HG03108 (cell line): ENCODE data around the gene CISH.

ENCODE experiments used
- ATAC-seq: cut with Tn5 transposase; IDR thresholded peaks from one replicate; pipeline ENCODE4 v1.9.1; 2021; ENCODE audit warnings: moderate library complexity; ENCODE audit not compliant: unreplicated experiment

CISH gene

GRCh38 chr3:50637945-50638344, 26.4 kb upstream of the CISH start:
- ATAC-seq: no peak

- no peak for ATAC-seq
Measured at GRCh38 chr3:50637011-50637410, 25.4 kb upstream of the CISH start.

GRCh38 chr3:50635066-50635465, 23.5 kb upstream of the CISH start:
- ATAC-seq: no peak

DNA sequence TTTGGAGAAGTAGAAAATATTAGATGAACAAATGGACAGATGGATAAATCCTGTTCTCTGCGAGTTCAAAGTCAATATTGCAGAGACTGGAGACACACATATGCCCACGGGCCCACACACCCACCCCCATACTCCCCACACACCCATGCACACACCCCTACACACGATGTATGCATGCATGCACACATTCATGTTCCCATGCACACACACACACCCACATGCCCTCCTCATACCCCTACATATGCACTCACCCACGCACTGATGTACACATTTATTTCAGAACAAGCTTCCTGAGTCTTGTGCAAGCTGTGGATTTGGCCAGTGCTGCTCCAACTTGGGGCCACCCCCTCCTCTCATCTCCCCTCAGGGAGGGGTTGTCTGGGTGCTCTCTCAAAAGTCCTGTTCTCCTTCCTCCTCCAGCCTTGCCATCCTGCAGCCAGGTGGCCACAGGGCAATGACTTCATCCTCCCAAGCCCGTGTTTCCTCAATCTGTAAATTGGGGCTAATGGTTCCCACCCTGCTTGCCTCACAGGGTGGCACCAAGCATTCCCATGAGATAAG, 21.7 kb upstream of the CISH start:
- no peak for ATAC-seq

- ATAC-seq: no peak
Measured at GRCh38 chr3:50632450-50632849, 20.9 kb upstream of the CISH start.

DNA sequence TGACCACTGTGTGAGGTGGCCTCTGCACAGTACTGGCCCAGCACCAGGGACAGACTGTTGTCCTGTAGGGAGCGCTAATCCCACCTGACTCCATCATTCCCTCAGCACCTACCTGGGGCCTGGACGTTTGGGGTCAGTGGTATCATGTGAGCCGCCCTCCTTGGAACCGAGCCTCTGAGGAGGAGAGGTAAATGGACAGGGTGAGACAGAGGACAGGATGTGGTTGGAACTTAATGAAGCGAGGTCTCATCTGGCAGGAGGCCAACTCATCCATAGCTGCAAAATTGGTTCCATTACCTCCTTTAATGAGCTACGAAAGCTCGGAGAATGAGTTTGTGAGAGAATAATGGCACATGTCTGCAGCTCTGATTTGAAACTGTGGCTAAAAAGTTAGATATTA, 19.3 kb upstream of the CISH start:
- ATAC-seq: no peak

DNA sequence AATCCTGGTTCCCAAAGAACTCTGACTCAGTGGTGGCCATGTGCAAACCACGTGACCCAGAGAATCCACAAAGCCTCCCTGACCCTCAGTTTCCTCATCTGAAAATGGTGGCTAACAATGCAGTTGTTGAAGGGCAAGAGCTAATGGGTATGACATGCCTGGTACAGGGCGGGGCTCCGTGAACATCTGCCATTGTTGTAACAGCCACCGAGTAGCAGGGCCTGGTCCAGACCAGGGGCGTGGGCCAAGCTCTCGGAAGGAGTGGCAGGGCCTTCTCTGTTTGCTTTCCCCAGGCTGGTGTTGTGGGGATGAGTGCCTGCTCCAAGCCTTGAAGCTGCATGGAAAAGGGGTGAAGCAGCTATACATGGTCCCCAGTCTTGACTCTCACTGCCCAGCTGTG, 18.8 kb upstream of the CISH start:
- no peak for ATAC-seq

DNA sequence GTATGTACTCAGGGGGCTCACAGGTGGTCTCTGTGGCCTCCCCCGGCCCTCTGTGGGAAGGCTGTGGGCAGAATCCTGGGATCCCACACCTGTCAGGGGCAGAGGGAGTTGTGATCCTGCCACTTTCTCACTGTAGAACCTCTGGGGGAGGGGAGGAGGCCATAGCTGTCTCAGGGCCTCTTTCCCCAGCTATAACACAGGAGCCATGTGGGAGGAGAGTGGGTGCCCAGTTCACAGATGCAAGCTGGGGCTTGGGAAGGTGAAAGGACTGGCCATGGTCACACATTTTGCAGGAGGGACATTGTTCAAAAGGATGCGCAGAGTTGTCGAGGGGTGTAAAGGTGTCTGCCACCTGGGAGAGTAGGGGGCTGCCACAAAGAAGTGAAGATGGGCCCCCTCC, 17.0 kb upstream of the CISH start:
- ATAC-seq: no peak

GRCh38 chr3:50627407-50628051, 16.0 kb upstream of the CISH start:
- no peak for ATAC-seq

GRCh38 chr3:50626401-50626800, 14.8 kb upstream of the CISH start:
- no peak for ATAC-seq

- ATAC-seq: no peak
Measured at GRCh38 chr3:50625231-50626182, 13.9 kb upstream of the CISH start.

GRCh38 chr3:50624634-50625033, 13.1 kb upstream of the CISH start:
- ATAC-seq: no peak

DNA sequence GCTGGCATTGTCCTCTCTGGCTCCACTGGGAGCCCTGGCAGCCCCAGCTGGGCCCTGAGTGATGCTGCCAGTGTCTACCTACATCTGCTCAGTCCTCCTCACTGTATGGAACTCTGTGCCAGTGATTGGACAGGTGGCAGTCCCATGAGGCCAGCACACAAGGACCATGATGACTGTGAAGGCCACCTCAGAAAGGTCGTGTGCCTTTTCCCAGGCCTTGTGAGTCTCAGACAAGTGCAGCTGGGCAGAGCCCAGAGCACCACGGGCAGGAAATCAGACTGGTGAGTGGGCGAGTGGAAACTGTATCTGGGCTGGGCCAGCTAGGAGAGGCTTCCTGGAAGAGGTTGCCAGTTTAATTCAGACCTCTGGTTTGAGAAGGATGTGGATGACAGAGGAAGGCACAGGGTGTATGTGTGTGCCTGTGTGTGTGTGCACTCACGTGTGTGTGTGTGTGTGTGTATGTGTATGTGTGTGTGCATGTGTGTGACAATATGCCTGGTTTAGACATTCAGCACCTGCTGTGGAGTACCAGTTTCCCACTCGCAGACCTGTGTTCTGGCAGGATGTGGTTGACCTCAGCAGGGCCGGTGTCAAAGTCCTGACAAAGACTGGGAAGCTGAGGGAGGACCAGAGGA, 12.4 kb upstream of the CISH start:
- ATAC-seq: peak; percentile 40

DNA sequence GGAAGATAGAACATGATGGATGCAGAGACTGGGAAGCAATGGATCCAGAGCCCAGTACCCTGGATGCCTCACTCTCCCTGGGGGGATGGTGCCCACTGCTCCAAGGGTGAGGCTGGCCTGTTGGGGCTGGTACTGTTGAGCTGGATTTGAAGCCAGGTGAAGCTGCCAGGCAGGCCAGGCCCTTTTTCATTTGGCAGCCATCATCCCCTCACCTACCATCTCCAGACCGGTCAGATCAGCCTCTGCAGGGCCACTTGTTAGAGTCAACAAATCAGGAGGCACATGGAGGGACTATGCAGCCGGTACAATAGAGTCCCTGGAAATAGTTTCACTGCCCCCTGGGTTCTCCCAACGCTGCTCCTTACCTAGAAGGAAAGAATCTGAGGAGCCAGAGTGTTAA, 11.3 kb upstream of the CISH start:
- ATAC-seq: no peak

- ATAC-seq: no peak
Measured at GRCh38 chr3:50620820-50621219, 9.2 kb upstream of the CISH start.

DNA sequence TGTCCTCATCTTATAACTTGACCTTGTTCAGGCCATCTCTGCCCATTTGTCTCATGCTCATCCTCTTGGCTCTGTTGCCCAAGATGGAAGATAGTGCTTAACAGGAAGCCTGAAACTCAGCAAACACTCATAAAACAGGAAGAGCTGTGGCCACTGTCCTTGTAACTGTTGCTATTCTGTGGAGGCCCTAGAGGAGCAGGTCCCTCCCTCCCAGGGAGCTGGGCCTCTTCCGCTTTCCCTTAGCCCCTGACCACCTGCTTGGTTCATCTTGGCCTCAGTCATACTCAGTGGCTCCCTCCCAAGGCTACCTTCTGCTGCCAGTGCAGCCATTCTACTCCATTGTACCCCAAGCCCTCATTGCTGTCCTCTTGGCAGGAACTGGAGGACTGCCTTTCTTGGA, 8.8 kb upstream of the CISH start:
- ATAC-seq: no peak

DNA sequence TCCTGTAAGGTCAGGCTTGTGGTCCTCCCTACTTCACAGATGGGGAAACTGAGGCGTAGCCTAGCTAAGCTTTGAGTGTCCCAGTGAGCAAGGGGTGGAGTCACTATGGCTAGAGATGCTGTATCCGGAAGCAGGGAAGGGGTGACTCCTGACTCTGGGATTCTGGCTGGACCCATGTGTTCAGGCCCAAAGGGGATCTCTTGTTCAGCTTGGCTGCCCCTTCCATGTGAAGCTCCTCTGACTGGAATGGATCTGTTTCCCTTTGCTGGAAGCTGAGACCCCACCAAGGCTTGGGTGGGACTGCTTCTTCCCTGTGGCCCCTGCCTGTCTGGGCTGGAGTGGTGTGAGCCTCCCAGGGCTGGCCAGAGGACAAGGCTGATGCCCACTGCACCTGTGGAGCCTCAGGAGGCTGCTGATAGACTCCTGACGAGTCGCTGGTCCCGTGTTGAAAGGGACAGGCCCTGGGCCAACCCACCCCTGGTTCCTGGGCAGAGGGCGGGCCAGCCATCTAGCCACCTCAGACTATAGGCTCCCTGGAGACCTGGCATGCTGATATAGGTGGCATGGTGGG, 6.4 kb upstream of the CISH start:
- ATAC-seq: no peak

GRCh38 chr3:50617096-50617791, 5.7 kb upstream of the CISH start, which contains the start of gene MAPKAPK3:
Gene MAPKAPK3, plus strand, starts transcription at chr3:50617151. Its CDS starts 415 bp downstream, at chr3:50617566.
- ATAC-seq: peak; percentile 3

GRCh38 chr3:50616770-50617095, 5.2 kb upstream of the CISH start:
- peak; percentile 65 for ATAC-seq

- ATAC-seq: peak; percentile 23
Measured at GRCh38 chr3:50616003-50616769, 4.6 kb upstream of the CISH start.
